Bronchial epithelial cell (primary cell): Measurements from ENCODE around the gene CFL1. TPM values are rescaled to one million over a fixed set of nuclear protein-coding genes. Genes with fewer than 3 reads are reported as not detected.

ENCODE experiments used
- DNase-seq: peaks from one replicate; pipeline ENCODE4 v3.0.0-alpha.2; 2010; ENCODE audit warnings: low read depth
- FAIRE-seq: peaks from 2 replicates; lab custom pipeline; 2011; peaks lifted over from hg19 to GRCh38; lab: Jason Lieb, UNC
- H3K27me3 ChIP-seq: 2 replicates; pipeline ENCODE4 v1.5.1; 2011; ENCODE audit warnings: low read length; ENCODE audit not compliant: control insufficient read depth, insufficient read depth
- H3K36me3 ChIP-seq: 2 replicates; pipeline ENCODE4 v1.5.1; 2011; ENCODE audit warnings: low read length; ENCODE audit not compliant: control insufficient read depth, insufficient read depth
- H3K4me3 ChIP-seq: 2 replicates; pipeline ENCODE4 v1.5.1; 2011; ENCODE audit warnings: mild to moderate bottlenecking, low read depth, low read length, control low read depth
- CTCF ChIP-seq: IDR thresholded peaks from 2 replicates; pipeline ENCODE4 v1.5.1; 2011; ENCODE audit warnings: mild to moderate bottlenecking, moderate library complexity, low read length, control low read depth, inconsistent platforms; ENCODE audit not compliant: insufficient read depth, severe bottlenecking
- total RNA-seq: library from RNA; depleted of rRNA; stranded (reverse); fragments of >200 nt; gene quantifications from 2 replicates; pipeline ENCODE4 v1.2.1, GENCODE V29; 2014

The CFL1 gene
- 764 and 971 TPM in 2 replicates for total RNA-seq

DNA sequence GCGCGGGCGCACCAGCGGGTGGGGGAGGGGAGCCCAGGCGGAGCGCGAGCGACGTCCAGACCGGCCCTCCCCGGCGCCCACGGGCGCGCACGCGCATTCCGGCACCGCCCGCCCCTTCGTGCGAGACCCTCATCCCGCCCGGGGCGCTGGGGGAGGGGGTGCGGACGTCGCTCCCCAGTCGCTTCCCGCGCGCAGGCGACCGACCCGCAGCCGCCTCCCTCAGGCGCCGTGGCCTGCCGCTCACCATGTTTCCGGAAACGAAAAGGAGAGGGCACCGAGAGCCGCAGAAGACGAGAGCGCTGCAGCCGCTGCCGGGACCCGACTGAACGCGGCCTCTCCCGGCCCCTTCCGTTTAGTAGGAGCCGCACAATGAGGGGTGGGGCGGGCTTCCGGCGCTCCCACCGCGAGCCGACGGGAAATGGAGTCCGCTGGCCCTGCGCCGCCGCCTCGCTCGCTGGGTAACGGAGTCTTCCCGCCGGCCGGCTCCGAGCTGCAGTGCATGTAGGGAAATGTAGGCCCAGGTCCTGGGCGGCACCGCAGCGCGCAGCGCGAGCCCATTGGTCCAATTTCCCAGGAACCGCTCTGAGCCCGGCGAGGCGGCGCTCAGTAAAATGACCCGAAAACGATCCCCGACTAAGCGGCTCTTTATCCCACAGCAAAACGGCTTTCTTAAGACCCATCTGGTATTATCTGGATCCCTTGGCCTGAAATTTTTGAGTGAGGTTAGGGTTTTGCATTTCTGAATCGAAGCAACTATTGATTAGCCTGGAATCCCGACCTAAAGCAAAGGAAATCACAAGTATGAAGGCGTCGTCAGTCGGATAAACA, at the start of gene CFL1:
CFL1 (minus strand) TSS at position 328 of the 828 bp plus-strand sequence; CDS start at position 247, 81 bp downstream.
- DNase-seq (peak; percentile 90), FAIRE-seq (no peak)
- no peaks in the 10 kb centered on the region for H3K27me3 ChIP-seq
- TF ChIP-seq CTCF, result no peak
- H3K4me3 ChIP-seq, result peak within 1 kb of the TSS; percentile 98
- peaks cover 44% of the 10 kb centered on the region for H3K36me3 ChIP-seq

GRCh38 chr11:65906602-65907001, 48.6 kb upstream of the CFL1 start:
- FAIRE-seq, result no peak
- no peak for TF ChIP-seq CTCF
- DNase-seq, result peak; percentile 66
- Histone ChIP-seq H3K4me3 (no peak overlapping the region), H3K27me3 (no peaks in the 10 kb centered on the region), H3K36me3 (no peaks in the 10 kb centered on the region)

DNA sequence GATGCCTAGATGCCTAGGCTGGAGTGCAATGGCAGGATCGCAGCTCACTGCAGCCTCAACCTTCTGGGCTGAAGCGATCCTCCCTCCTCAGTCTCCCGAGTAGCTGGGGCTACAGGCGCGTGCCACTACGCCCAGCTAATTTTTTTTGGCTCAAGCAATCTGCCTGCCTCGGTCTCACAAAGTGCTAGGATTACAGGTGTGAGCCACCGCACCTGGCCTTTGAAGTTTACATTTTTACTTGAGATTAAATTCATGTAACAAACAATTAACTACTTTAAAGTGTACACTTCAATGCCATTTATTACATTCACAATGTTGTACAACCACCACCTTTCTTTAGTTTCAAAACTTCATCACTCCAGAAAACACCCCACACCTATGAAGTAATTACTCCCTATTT, 45.7 kb upstream of the CFL1 start:
- no peaks in the 10 kb centered on the region for H3K36me3 ChIP-seq
- FAIRE-seq, result no peak
- TF ChIP-seq CTCF, result no peak
- no peak for DNase-seq
- no peaks in the 10 kb centered on the region for H3K27me3 ChIP-seq
- H3K4me3 ChIP-seq, result no peak overlapping the region

GRCh38 chr11:65903068-65903481, 45.1 kb upstream of the CFL1 start:
- H3K27me3 ChIP-seq, result no peaks in the 10 kb centered on the region
- no peak for FAIRE-seq
- H3K36me3 ChIP-seq, result no peaks in the 10 kb centered on the region
- H3K4me3 ChIP-seq, result no peak overlapping the region
- DNase-seq, result peak; percentile 71
- no peak for TF ChIP-seq CTCF

GRCh38 chr11:65900899-65901180, 42.9 kb upstream of the CFL1 start:
- no peaks in the 10 kb centered on the region for H3K27me3 ChIP-seq
- peaks cover 10% of the 10 kb centered on the region for H3K36me3 ChIP-seq
- no peak for FAIRE-seq
- H3K4me3 ChIP-seq, result no peak overlapping the region
- no peak for DNase-seq
- TF ChIP-seq CTCF, result no peak
